CD4-positive, alpha-beta T cell (primary cell): ENCODE data around the gene CST7. TPM values are rescaled to one million over a fixed set of nuclear protein-coding genes. Genes with fewer than 3 reads are reported as not detected.
"Not testable (repeated sequence)": the region's sequence is repeated elsewhere in the genome, so short reads cannot be mapped to it uniquely, and the experiment has no call there.

Experiments used
- ATAC-seq: fragments of 200-7000 bp; cut with Tn5 transposase; one replicate; pipeline ENCODE4 v1.10.0; 2022; ENCODE audit warnings: mild to moderate bottlenecking; ENCODE audit not compliant: poor library complexity
- CTCF ChIA-PET: fragments of 350-600 bp; sonication (Branson Sonifier 250); formaldehyde crosslinking; loops from one replicate; lab custom pipeline; 2021; ENCODE audit warnings: antibody characterized with exemption, inconsistent platforms; lab: Charles Lee
- POLR2A ChIA-PET: fragments of 350-600 bp; sonication (Branson Sonifier 250); formaldehyde crosslinking; loops from one replicate; lab custom pipeline; 2021; ENCODE audit warnings: antibody characterized with exemption, inconsistent platforms; lab: Charles Lee
- DNase-seq, 14 experiments: peaks; one replicate each; pipeline ENCODE4 v3.0.0-alpha.2; 2013 to 2020; ENCODE audit warnings: mixed read lengths in 2 of 14
- H3K27ac ChIP-seq, 2 donors: one replicate each; pipeline versions ENCODE4 v1.5.1 to v1.7.0; 2013; ENCODE audit warnings: low read length in 2 of 2, low read depth in 1 of 2, mild to moderate bottlenecking in 1 of 2
- H3K27me3 ChIP-seq, 2 experiments: 1 replicate in 1 of 2; 2 replicates in 1 of 2; pipeline versions ENCODE4 v1.6.1 to v1.7.0; 2013; ENCODE audit warnings: low read length in 2 of 2, control low read depth in 1 of 2, mild to moderate bottlenecking in 1 of 2, moderate library complexity in 1 of 2; ENCODE audit not compliant: insufficient read depth in 2 of 2, control insufficient read depth in 1 of 2
- H3K36me3 ChIP-seq: one replicate; pipeline ENCODE4 v1.6.1; 2013; ENCODE audit warnings: low read length, control low read depth; ENCODE audit not compliant: insufficient read depth
- H3K4me1 ChIP-seq: one replicate; pipeline ENCODE4 v1.6.1; 2013; ENCODE audit warnings: low read length, control low read depth; ENCODE audit not compliant: insufficient read depth
- H3K4me3 ChIP-seq: one replicate; pipeline ENCODE4 v1.5.1; 2013; ENCODE audit warnings: mild to moderate bottlenecking, low read length, moderate library complexity
- H3K9me3 ChIP-seq, 2 experiments: 1 replicate in 1 of 2; 2 replicates in 1 of 2; pipeline versions ENCODE4 v1.6.1 to v1.7.0; 2013; ENCODE audit warnings: low read length in 2 of 2, mild to moderate bottlenecking in 2 of 2, control low read depth in 1 of 2, moderate library complexity in 1 of 2; ENCODE audit not compliant: control insufficient read depth in 1 of 2, insufficient read depth in 1 of 2
- H3K27ac Mint-ChIP-seq: one replicate; pipeline ENCODE4 v1.8.0; 2020; ENCODE audit warnings: mixed read lengths
- H3K27me3 Mint-ChIP-seq: one replicate; pipeline ENCODE4 v1.8.0; 2021; ENCODE audit warnings: mixed read lengths
- H3K36me3 Mint-ChIP-seq: one replicate; pipeline ENCODE4 v1.8.0; 2021; ENCODE audit warnings: low read depth, mixed read lengths
- H3K4me1 Mint-ChIP-seq: one replicate; pipeline ENCODE4 v1.8.0; 2021; ENCODE audit warnings: low read depth, mixed read lengths
- H3K4me3 Mint-ChIP-seq: one replicate; pipeline ENCODE4 v1.8.0; 2020; ENCODE audit warnings: mild to moderate bottlenecking, mixed read lengths
- H3K9me3 Mint-ChIP-seq: one replicate; pipeline ENCODE4 v1.8.0; 2020; ENCODE audit warnings: mixed read lengths
- intact Hi-C, 2 experiments: fragments of 100-400 bp; cut with DNase I in 1 of 2; cut with micrococcal nuclease in 1 of 2; formaldehyde crosslinking; loops; one replicate each; pipeline versions ENCODE4 v1.15.1 to v1.9.0; 2023 to 2025; cut with DNase I, micrococcal nuclease
- total RNA-seq, 174 experiments: library from RNA in 2 of 174; stranded (reverse) in 2 of 174; gene quantifications; one replicate each; pipeline ENCODE4 v1.2.3 and lab custom pipeline; 2021 to 2026
- TF ChIP-seq, protein P1 (sequence below): fragments of 200-600 bp; IDR thresholded peaks from one replicate; pipeline ENCODE4 v1.8.0; 2022; ENCODE audit warnings: antibody characterized with exemption, mild to moderate bottlenecking

CST7 gene
- total RNA-seq, 2 experiments from 2014 or later, result 3.2 to 4.4 TPM

DNA sequence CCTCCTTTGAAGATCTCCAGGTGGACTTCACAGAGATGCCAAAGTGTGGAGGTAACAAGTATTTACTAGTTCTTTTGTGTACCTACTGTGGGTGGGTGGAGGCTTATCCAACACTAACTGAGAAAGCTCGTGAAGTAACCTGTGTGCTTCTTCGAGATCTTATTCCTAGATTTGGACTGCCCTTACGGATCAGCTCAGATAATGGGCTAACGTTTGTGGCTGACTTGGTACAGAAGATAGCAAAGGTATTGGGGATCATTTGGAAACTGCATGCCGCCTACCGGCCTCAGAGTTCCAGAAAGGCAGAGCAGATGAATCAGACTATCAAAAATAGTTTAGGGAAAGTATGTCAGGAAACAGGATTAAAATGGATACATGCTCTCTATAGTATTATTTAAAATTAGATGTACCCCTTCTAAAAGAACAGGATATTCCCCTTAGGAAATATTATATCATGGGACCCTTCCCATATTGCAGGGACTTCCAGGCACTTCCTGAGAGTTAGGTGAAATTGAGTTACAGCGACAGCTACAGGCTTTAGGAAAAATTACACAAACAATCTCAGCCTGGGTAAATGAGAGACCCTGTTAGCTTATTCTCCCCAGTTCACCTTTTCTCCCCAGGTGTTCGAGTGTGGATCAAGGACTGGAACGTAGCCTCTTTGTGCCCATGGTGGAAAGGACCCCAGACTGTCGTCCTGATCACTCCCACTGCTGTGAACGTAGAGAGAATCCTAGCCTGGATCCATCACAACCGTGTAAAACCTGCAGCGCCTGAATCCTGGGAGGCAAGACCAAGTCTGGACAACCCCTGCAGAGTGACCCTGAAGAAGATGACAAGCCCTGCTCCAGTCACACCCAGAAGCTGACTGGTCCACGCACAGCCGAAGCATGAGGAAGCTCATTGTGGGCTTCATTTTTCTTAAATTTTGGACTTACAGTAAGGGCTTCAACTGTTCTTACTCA is 18.1 kb upstream of the CST7 start:
- peaks cover 32% of the 10 kb centered on the region for H3K4me1 ChIP-seq
- H3K36me3 ChIP-seq, H3K9me3 Mint-ChIP-seq, intact Hi-C loops, H3K36me3 Mint-ChIP-seq, DNase-seq, H3K4me3 ChIP-seq, H3K27me3 Mint-ChIP-seq, H3K27me3 ChIP-seq, H3K27ac ChIP-seq, ATAC-seq, H3K9me3 ChIP-seq: not testable (repeated sequence)
- H3K4me3 Mint-ChIP-seq, result peak overlapping the region; percentile 30
- TF ChIP-seq, protein P1, sequence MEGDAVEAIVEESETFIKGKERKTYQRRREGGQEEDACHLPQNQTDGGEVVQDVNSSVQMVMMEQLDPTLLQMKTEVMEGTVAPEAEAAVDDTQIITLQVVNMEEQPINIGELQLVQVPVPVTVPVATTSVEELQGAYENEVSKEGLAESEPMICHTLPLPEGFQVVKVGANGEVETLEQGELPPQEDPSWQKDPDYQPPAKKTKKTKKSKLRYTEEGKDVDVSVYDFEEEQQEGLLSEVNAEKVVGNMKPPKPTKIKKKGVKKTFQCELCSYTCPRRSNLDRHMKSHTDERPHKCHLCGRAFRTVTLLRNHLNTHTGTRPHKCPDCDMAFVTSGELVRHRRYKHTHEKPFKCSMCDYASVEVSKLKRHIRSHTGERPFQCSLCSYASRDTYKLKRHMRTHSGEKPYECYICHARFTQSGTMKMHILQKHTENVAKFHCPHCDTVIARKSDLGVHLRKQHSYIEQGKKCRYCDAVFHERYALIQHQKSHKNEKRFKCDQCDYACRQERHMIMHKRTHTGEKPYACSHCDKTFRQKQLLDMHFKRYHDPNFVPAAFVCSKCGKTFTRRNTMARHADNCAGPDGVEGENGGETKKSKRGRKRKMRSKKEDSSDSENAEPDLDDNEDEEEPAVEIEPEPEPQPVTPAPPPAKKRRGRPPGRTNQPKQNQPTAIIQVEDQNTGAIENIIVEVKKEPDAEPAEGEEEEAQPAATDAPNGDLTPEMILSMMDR, result peak; percentile 55
- H3K27ac Mint-ChIP-seq, result peak overlapping the region; percentile 45
- peaks cover 27% of the 10 kb centered on the region for H3K4me1 Mint-ChIP-seq
- ChIA-PET POLR2A (interaction anchor here (1.4 kb wide), 2 partner anchors 13 to 24 kb away, joined by 4 read pairs; no protein-coding TSS in a partner anchor), CTCF (interaction anchor here (0.8 kb wide), 1 partner anchor 14 kb away, joined by 3 read pairs; no protein-coding TSS in a partner anchor)

GRCh38 chr20:24931893-24932292 is 17.2 kb upstream of the CST7 start:
- H3K27me3 ChIP-seq, result not testable (repeated sequence)
- peak overlapping the region; percentile 22 for H3K27ac Mint-ChIP-seq
- peak in 1 of 14 experiments; percentile 58 for DNase-seq

DNA sequence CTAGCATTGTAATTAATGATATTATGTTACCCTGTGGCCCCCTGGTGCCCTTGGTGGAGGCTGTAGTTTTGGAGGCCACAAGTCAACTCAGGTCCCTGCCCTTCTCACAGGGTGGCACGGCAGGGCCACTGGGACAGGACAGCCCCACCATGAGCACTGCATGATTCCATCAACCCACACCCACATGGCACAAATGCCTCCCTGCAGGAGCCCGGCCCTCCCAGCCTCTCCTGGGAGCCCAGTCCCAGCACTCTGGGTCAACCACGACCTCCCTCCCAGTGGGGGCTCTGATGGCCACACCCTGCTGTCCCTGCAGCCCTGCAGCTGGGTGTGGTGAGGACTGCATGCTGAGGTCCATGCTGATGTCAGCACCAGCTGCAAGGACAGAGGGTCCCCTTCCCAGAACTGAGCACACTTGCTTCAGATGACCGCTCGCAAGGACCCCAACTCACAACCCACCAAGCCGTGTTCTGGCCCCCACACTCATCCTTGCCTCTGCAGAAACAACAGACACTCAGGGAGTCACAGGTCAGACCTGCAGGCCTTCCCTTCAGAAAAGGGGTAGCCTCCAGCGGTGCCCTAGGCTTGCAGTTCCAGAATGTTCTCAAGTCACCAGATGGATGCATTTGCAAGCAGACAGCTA is 15.7 kb upstream of the CST7 start:
- no peak for ATAC-seq
- H3K36me3 Mint-ChIP-seq, result no peaks in the 10 kb centered on the region
- H3K27me3 ChIP-seq, result no peaks in the 10 kb centered on the region
- TF ChIP-seq, protein P1, result no peak
- no peaks in the 10 kb centered on the region for H3K36me3 ChIP-seq
- H3K9me3 ChIP-seq, result peaks cover 0 to 17% of the 10 kb centered on the region in 2 experiments
- no peak overlapping the region for H3K27ac Mint-ChIP-seq
- no peak overlapping the region for H3K4me3 Mint-ChIP-seq
- H3K4me1 ChIP-seq, result peaks cover 32% of the 10 kb centered on the region
- intact Hi-C loops, result no loop called here
- H3K27ac ChIP-seq, result no peak overlapping the region
- POLR2A ChIA-PET, result no interaction called here
- no peak for DNase-seq
- peaks cover 27% of the 10 kb centered on the region for H3K4me1 Mint-ChIP-seq
- CTCF ChIA-PET, result no interaction called here
- no peaks in the 10 kb centered on the region for H3K9me3 Mint-ChIP-seq
- no peak overlapping the region for H3K4me3 ChIP-seq
- no peaks in the 10 kb centered on the region for H3K27me3 Mint-ChIP-seq

More at GRCh38 chr20:24931893-24932292, 17.2 kb upstream of the CST7 start:
- H3K36me3 Mint-ChIP-seq, CTCF ChIA-PET, ATAC-seq, intact Hi-C loops, H3K36me3 ChIP-seq, H3K9me3 Mint-ChIP-seq, H3K4me3 Mint-ChIP-seq, H3K27ac ChIP-seq, H3K4me3 ChIP-seq, H3K27me3 Mint-ChIP-seq: not testable (repeated sequence)
- POLR2A ChIA-PET, result interaction anchor here (1.1 to 1.4 kb wide), 3 partner anchors 14 to 61 kb away, joined by 3 to 4 read pairs (median 4); no protein-coding TSS in a partner anchor
- peaks cover 0 to 17% of the 10 kb centered on the region in 2 experiments for H3K9me3 ChIP-seq
- peaks cover 27% of the 10 kb centered on the region for H3K4me1 Mint-ChIP-seq
- H3K4me1 ChIP-seq, result peaks cover 32% of the 10 kb centered on the region
